ENCODE results near the gene ENO4.

Gene ENO4

GRCh38 chr10:116875897-116876296, 26.6 kb downstream of the ENO4 start:
- H3K27me3 ChIP-seq (ENCODE audit: low read depth, low read length), result peaks cover 4% of the 10 kb centered on the region
- no peak overlapping the region for H3K4me3 ChIP-seq (ENCODE audit: low read depth in 1 of 2, low read length in 2 of 2)
- H3K4me1 ChIP-seq (ENCODE audit: control insufficient read depth in 1 of 2, insufficient read depth in 2 of 2, low read length in 2 of 2), result no peaks in the 10 kb centered on the region
- H3K27ac ChIP-seq (ENCODE audit: low read length), result no peak overlapping the region
- H3K36me3 ChIP-seq (ENCODE audit: control insufficient read depth in 1 of 2, insufficient read depth in 2 of 2, low read length in 2 of 2), result no peaks in the 10 kb centered on the region
- no peaks in the 10 kb centered on the region for H3K9me3 ChIP-seq (ENCODE audit: control insufficient read depth in 1 of 2, low read length in 2 of 2)

- Histone ChIP-seq H3K4me1 (ENCODE audit: control insufficient read depth in 1 of 2, insufficient read depth in 2 of 2, low read length in 2 of 2) (no peaks in the 10 kb centered on the region), H3K4me3 (ENCODE audit: low read depth in 1 of 2, low read length in 2 of 2) (no peak overlapping the region), H3K27ac (ENCODE audit: low read length) (no peak overlapping the region), H3K36me3 (ENCODE audit: control insufficient read depth in 1 of 2, insufficient read depth in 2 of 2, low read length in 2 of 2) (no peaks in the 10 kb centered on the region), H3K9me3 (ENCODE audit: control insufficient read depth in 1 of 2, low read length in 2 of 2) (no peaks in the 10 kb centered on the region), H3K27me3 (ENCODE audit: low read depth, low read length) (peaks cover 4% of the 10 kb centered on the region)
Measured at GRCh38 chr10:116877391-116877790, 28.1 kb downstream of the ENO4 start.

- Histone ChIP-seq H3K9me3 (ENCODE audit: control insufficient read depth in 1 of 2, low read length in 2 of 2) (no peaks in the 10 kb centered on the region), H3K4me1 (ENCODE audit: control insufficient read depth in 1 of 2, insufficient read depth in 2 of 2, low read length in 2 of 2) (no peaks in the 10 kb centered on the region), H3K27ac (ENCODE audit: low read length) (no peak overlapping the region), H3K4me3 (ENCODE audit: low read depth in 1 of 2, low read length in 2 of 2) (no peak overlapping the region), H3K36me3 (ENCODE audit: control insufficient read depth in 1 of 2, insufficient read depth in 2 of 2, low read length in 2 of 2) (no peaks in the 10 kb centered on the region), H3K27me3 (ENCODE audit: low read depth, low read length) (peaks cover 4% of the 10 kb centered on the region)
Measured at GRCh38 chr10:116878123-116878522, 28.8 kb downstream of the ENO4 start.

GRCh38 chr10:116879817-116880216, 30.5 kb downstream of the ENO4 start:
- no peaks in the 10 kb centered on the region for H3K9me3 ChIP-seq (ENCODE audit: control insufficient read depth in 1 of 2, low read length in 2 of 2)
- no peaks in the 10 kb centered on the region for H3K27me3 ChIP-seq (ENCODE audit: low read depth, low read length)
- H3K4me1 ChIP-seq (ENCODE audit: control insufficient read depth in 1 of 2, insufficient read depth in 2 of 2, low read length in 2 of 2), result no peaks in the 10 kb centered on the region
- no peaks in the 10 kb centered on the region for H3K36me3 ChIP-seq (ENCODE audit: control insufficient read depth in 1 of 2, insufficient read depth in 2 of 2, low read length in 2 of 2)
- H3K4me3 ChIP-seq (ENCODE audit: low read depth in 1 of 2, low read length in 2 of 2), result no peak overlapping the region
- H3K27ac ChIP-seq (ENCODE audit: low read length), result no peak overlapping the region

- no peaks in the 10 kb centered on the region for H3K27me3 ChIP-seq (ENCODE audit: low read depth, low read length)
- no peak overlapping the region for H3K27ac ChIP-seq (ENCODE audit: low read length)
- H3K36me3 ChIP-seq (ENCODE audit: control insufficient read depth in 1 of 2, insufficient read depth in 2 of 2, low read length in 2 of 2), result no peaks in the 10 kb centered on the region
- H3K4me3 ChIP-seq (ENCODE audit: low read depth in 1 of 2, low read length in 2 of 2), result no peak overlapping the region
- no peaks in the 10 kb centered on the region for H3K9me3 ChIP-seq (ENCODE audit: control insufficient read depth in 1 of 2, low read length in 2 of 2)
- no peaks in the 10 kb centered on the region for H3K4me1 ChIP-seq (ENCODE audit: control insufficient read depth in 1 of 2, insufficient read depth in 2 of 2, low read length in 2 of 2)
Measured at GRCh38 chr10:116880716-116881482, 31.6 kb downstream of the ENO4 start.

- no peaks in the 10 kb centered on the region for H3K4me1 ChIP-seq (ENCODE audit: control insufficient read depth in 1 of 2, insufficient read depth in 2 of 2, low read length in 2 of 2)
- no peaks in the 10 kb centered on the region for H3K9me3 ChIP-seq (ENCODE audit: control insufficient read depth in 1 of 2, low read length in 2 of 2)
- no peak overlapping the region for H3K4me3 ChIP-seq (ENCODE audit: low read depth in 1 of 2, low read length in 2 of 2)
- no peaks in the 10 kb centered on the region for H3K27me3 ChIP-seq (ENCODE audit: low read depth, low read length)
- no peaks in the 10 kb centered on the region for H3K36me3 ChIP-seq (ENCODE audit: control insufficient read depth in 1 of 2, insufficient read depth in 2 of 2, low read length in 2 of 2)
- H3K27ac ChIP-seq (ENCODE audit: low read length), result no peak overlapping the region
Measured at GRCh38 chr10:116882639-116883038, 33.3 kb downstream of the ENO4 start.

GRCh38 chr10:116886772-116887171, 37.5 kb downstream of the ENO4 start:
- Histone ChIP-seq H3K27me3 (ENCODE audit: low read depth, low read length) (no peaks in the 10 kb centered on the region), H3K4me3 (ENCODE audit: low read depth in 1 of 2, low read length in 2 of 2) (no peak overlapping the region), H3K4me1 (ENCODE audit: control insufficient read depth in 1 of 2, insufficient read depth in 2 of 2, low read length in 2 of 2) (peaks cover 0 to 4% of the 10 kb centered on the region in 2 donors), H3K36me3 (ENCODE audit: control insufficient read depth in 1 of 2, insufficient read depth in 2 of 2, low read length in 2 of 2) (no peaks in the 10 kb centered on the region), H3K27ac (ENCODE audit: low read length) (no peak overlapping the region), H3K9me3 (ENCODE audit: control insufficient read depth in 1 of 2, low read length in 2 of 2) (no peaks in the 10 kb centered on the region)

GRCh38 chr10:116888380-116889055, 39.2 kb downstream of the ENO4 start:
- Histone ChIP-seq H3K36me3 (ENCODE audit: control insufficient read depth in 1 of 2, insufficient read depth in 2 of 2, low read length in 2 of 2) (no peaks in the 10 kb centered on the region), H3K27me3 (ENCODE audit: low read depth, low read length) (no peaks in the 10 kb centered on the region), H3K4me1 (ENCODE audit: control insufficient read depth in 1 of 2, insufficient read depth in 2 of 2, low read length in 2 of 2) (peaks cover 0 to 4% of the 10 kb centered on the region in 2 donors), H3K9me3 (ENCODE audit: control insufficient read depth in 1 of 2, low read length in 2 of 2) (no peaks in the 10 kb centered on the region), H3K4me3 (ENCODE audit: low read depth in 1 of 2, low read length in 2 of 2) (no peak overlapping the region), H3K27ac (ENCODE audit: low read length) (no peak overlapping the region)

- Histone ChIP-seq H3K9me3 (ENCODE audit: control insufficient read depth in 1 of 2, low read length in 2 of 2) (no peaks in the 10 kb centered on the region), H3K4me1 (ENCODE audit: control insufficient read depth in 1 of 2, insufficient read depth in 2 of 2, low read length in 2 of 2) (peaks cover 0 to 4% of the 10 kb centered on the region in 2 donors), H3K36me3 (ENCODE audit: control insufficient read depth in 1 of 2, insufficient read depth in 2 of 2, low read length in 2 of 2) (no peaks in the 10 kb centered on the region), H3K27me3 (ENCODE audit: low read depth, low read length) (no peaks in the 10 kb centered on the region), H3K4me3 (ENCODE audit: low read depth in 1 of 2, low read length in 2 of 2) (no peak overlapping the region), H3K27ac (ENCODE audit: low read length) (no peak overlapping the region)
Measured at GRCh38 chr10:116889066-116889465, 39.8 kb downstream of the ENO4 start.

GRCh38 chr10:116891208-116891607, 41.9 kb downstream of the ENO4 start:
- H3K36me3 ChIP-seq (ENCODE audit: control insufficient read depth in 1 of 2, insufficient read depth in 2 of 2, low read length in 2 of 2), result no peaks in the 10 kb centered on the region
- H3K4me1 ChIP-seq (ENCODE audit: control insufficient read depth in 1 of 2, insufficient read depth in 2 of 2, low read length in 2 of 2), result peaks cover 0 to 4% of the 10 kb centered on the region in 2 donors
- no peaks in the 10 kb centered on the region for H3K27me3 ChIP-seq (ENCODE audit: low read depth, low read length)
- no peak overlapping the region for H3K27ac ChIP-seq (ENCODE audit: low read length)
- H3K9me3 ChIP-seq (ENCODE audit: control insufficient read depth in 1 of 2, low read length in 2 of 2), result no peaks in the 10 kb centered on the region
- no peak overlapping the region for H3K4me3 ChIP-seq (ENCODE audit: low read depth in 1 of 2, low read length in 2 of 2)

GRCh38 chr10:116892907-116893685, 43.8 kb downstream of the ENO4 start:
- no peak overlapping the region for H3K4me3 ChIP-seq (ENCODE audit: low read depth in 1 of 2, low read length in 2 of 2)
- peaks cover 0 to 4% of the 10 kb centered on the region in 2 donors for H3K4me1 ChIP-seq (ENCODE audit: control insufficient read depth in 1 of 2, insufficient read depth in 2 of 2, low read length in 2 of 2)
- no peaks in the 10 kb centered on the region for H3K9me3 ChIP-seq (ENCODE audit: control insufficient read depth in 1 of 2, low read length in 2 of 2)
- H3K27ac ChIP-seq (ENCODE audit: low read length), result no peak overlapping the region
- H3K27me3 ChIP-seq (ENCODE audit: low read depth, low read length), result no peaks in the 10 kb centered on the region
- no peaks in the 10 kb centered on the region for H3K36me3 ChIP-seq (ENCODE audit: control insufficient read depth in 1 of 2, insufficient read depth in 2 of 2, low read length in 2 of 2)
